GM19452 (cell line): ENCODE data around the gene ETS1.
"Not testable (repeated sequence)": the region's sequence is repeated elsewhere in the genome, so short reads cannot be mapped to it uniquely, and the experiment has no call there.

ENCODE experiments used
- ATAC-seq: cut with Tn5 transposase; IDR thresholded peaks from one replicate; pipeline ENCODE4 v1.9.1; 2021; ENCODE audit not compliant: unreplicated experiment

Gene ETS1

DNA sequence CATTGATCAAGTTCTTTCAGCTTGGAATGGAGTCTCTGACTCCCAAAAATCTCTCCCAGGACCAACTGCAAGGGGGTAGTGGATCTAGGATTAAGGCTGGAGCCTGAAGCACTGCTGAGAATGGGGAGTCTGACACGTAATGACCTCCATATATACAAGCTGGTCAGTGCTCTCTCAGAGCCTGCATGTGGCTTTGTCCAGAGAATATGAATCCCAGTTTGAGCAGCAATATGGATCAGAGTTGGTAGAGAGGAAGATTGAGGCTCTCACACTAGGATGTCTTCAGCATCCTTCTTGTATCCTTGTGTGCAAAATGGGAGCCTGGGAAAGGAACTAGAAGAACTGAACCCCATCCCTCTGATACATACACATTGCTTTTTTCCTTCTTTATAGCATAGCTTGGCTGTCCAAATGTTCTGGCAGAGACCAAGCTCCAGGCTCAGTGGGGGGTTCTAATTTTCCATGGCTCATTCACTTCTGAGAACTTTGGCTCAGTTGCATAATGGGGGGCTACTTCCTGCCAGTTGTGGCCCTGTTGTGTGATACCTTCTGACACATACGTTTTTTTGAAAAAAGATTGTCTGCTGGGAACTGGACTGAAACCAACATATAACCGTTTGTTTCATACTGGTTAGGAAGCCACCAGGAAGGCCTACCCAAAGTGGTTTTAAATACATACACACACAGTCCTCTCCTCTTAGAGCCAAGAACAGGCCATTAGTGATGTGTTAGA, 138.2 kb downstream of the ETS1 start:
- ATAC-seq, result no peak

DNA sequence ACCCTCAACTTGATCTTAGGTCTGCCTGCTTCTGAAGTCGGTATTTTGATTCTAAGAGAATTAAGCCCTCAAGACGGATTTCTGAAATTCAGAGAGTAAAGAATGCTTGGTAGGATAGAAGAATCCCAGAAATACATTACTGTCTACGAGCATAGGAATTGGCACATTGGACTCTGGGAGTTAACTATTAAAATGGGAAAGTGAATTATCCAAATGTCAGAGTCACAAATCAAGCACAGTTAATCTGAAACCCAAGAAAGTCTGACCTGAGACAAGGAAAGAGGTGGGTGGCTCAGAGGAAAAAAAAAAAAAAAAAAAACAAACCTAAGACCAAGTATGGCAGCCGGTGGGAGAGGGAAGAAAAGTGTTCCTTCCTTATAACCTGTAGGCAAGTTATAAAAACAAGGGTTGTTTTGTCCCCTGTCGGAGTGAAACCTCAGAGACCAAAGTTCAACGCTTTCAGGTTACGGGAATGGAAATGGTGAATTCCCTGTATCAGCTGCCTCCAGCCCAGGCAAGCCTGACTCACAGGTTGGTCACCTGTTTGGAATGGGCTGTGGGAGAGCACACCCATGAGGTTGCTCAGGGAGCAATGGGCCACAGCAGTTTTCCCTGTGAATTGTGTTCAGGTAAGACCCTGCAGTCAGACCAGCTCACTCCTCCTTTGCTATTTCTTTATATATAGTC, 139.0 kb downstream of the ETS1 start:
- ATAC-seq, result no peak

DNA sequence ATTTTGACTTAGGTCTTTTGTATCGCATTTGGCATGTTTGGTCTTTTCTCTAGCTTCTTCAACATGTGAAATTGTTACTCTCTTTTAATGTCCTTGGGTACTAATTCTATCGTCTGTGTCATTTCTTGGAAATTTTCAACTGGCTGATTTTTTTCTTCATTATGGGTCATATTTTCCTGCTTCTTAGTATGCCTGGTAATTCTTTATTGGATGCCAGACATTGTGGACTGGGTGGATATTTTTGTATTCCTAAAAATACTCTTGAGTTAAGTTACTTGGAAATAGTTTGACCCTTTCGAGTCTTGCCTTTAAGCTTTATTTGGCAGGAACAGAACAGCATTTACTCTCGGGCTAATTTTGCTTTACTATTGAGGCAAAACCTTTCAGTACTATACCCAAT, 140.1 kb downstream of the ETS1 start:
- no peak for ATAC-seq

DNA sequence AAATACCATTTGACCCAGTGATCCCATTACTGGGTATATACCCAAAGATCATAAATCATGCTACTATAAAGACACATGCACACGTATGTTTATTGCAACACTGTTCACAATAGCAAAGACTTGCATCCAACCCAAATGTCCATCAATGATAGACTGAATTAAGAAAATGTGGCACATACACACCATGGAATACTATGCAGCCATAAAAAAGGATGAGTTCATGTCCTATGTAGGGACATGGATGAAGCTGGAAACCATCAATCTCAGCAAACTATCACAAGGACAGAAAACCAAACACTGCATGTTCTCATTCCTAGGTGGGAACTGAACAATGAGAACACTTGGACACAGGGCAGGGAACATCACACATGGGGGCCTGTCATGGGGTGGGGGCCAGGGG, 141.4 kb downstream of the ETS1 start:
- ATAC-seq, result not testable (repeated sequence)

DNA sequence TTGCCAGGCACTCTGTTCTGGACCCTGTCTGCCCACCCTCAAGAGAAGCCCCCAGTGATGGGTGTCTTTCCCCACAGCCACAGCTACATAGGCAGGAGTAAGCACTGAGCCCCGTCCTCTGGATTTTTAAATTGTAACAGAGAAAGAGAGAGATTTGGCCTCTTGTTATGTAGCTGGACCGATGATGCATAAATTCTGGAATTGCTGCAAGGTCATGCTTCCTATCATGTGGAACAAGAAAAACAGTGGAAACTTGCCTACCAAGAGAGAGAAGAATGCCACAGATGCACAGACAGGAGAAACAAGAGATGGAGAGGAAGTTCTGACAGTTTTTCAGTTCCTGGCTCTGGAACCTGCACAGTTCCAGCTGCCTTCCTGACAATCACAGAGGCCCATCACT, 150.2 kb downstream of the ETS1 start:
- ATAC-seq, result no peak

DNA sequence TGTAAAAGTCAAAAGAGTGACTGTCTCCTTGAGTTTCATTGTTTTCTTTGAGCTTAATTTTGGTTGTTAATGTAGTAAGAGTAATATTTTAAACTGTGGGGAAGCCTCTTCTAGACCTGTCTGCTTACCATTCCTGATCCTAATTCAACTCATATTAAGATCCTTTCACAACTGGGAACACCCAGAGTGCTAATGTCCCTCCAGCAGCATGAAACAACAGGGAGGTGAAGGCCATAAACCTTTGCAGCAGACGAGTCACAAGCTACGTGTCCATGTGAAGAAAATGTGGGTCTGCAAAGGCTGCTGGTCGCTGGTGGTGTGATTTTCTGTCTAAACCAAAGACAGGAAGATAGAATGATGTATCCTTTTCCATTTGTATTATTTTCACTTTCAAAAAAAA, 152.5 kb downstream of the ETS1 start:
- no peak for ATAC-seq

DNA sequence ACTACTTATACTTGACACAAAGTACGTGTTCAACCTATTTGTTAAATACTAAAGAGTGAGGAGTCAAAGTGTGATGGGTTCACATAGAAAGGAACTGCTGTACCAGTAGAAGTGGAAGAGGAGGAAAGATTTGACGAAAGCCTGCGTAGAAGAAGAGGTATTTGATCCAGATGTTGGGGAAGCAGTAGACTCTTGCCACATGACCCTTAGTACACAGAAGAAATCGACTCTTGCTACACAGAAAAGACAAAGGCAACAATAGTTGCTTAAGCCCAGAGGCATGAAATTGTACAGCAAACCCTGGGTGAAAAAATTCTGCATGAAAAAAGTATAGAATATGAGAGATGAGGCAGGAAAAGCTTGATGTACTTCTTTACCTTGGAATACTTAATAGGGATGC, 152.9 kb downstream of the ETS1 start:
- ATAC-seq, result no peak

DNA sequence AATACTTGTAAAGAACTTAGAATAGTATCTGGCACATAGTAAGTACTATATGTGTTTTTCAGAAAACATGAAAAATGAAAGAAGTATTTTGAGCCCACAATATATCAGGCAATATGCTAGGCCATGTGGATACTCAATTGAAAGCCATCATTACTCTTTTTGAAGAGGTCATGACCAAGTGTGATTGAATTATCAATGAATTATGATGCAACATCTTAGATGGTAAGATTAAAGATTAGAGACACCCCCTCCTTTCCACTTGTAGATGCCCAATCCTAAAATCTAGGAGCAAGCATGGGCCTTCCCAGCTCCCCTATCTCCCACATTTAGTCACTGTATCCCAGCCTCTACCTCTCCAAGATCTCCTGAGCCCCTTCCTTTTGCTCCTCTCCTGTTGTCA, 154.4 kb downstream of the ETS1 start:
- no peak for ATAC-seq

DNA sequence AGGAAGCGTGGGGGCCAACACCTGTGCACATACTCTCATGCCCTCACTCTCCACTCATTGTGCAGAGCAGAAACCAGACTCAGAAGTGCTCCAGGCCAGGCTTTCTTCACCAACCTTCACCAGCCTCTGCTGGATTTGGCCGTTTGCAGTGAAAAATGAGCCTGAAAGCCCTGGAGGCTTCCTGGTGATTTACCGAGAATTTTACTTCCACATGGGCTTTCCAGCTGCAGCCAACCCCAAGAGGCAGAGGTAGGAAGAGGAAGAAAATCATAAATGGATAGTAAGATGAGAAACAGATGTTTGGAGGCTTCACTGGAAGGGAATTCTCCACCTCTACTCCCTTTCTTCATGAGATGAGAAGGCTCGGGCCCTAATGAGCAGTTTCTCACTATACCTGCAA, 155.4 kb downstream of the ETS1 start:
- no peak for ATAC-seq

DNA sequence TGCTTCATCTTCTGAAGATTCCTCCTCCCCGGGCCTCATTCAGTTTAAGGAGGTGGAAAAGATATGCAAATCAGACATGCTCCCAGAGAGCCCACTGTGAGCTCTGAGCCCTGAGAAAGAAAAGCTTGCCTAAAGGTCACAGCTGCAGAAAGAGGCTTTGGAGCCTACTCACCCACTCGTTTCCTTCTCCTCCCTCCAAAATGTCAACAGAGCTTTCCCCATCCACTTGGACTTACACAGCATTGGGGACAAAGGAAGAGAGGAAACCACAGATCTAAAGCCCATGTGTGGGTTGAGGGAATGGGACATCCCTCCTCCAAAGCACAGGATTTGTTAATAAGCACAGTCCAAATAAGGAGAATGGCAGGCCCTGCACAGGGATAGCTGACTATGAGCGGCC, 158.4 kb downstream of the ETS1 start:
- ATAC-seq, result no peak

DNA sequence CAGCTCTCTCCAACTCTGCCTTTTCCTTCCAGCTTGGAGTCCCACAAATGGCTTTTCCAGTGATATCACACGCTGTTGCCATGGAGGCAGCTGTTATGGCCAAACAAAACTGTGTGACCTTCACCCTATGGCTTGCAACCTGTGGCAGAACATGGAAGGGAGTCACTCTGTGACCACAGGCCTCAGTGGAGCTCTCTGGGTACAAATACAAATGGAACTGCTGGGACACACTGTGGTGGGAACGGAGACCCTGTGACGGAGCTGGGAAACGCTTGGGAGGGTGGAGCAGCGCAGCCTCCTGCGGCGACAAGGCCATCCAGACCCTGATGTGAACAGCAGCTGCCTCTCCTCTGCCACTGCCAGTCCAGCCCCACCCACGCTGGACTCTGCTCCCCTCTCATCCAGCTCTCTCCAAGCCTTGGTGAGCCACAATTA, 162.5 kb downstream of the ETS1 start:
- no peak for ATAC-seq

DNA sequence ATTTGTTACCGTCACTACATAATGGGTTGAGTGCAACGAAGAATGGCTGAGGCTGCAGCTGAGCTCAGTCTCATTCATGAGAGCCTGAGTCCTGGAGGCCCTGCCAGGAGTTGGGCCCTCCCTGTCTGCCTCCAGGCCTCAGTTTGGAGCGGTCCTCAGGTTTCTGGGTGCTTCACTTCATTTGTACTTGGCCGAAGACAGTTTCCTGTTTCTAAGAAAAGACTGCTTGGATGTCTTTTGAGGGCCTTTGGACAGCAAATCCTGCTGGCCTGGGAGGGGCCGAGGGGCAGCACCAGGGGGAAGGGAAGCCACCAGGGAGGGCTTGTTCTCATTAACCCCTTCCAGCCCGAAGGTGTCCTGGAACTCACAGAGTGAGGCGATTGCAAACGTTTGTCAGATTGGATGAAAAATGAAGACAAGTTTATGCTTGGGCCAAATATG, 163.1 kb downstream of the ETS1 start:
- ATAC-seq, result no peak

DNA sequence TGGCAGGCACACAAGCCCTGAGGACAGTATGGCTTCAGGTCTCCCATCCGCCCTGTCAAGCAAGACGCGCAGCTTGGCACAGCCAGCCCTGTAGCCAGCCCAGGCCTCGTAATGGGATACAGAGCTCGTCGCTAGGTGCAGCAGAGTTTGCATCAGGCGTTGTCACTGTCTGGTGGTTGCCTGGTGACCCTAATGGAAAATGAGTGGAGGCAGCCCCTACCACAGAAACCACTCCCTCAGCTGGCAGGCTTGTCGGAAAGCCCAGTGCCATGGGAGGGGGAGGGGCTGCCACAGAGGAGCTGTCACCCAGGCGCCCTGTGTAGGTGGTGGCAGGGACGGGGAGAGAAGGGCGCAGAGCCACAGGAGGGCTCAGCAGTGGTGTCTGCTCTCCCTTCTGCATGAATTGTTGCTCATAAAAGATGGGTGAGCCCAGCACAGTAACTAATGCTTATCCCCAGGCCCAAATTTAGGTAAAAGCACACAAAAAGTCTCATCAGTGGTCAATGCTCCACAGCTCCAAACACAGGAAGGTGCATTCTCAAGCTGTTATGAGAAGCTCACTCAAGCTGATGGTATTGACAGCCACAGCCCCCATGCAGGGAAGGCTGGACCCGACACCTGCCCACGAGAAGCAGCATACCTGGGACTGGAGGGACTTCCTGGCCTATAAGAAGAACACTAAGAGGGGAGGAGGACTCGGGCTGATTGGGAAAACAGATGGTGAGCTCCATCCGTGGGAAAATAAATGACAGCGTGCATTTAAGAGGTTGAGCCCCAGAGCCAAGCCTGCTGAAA, 164.6 kb downstream of the ETS1 start:
- no peak for ATAC-seq

DNA sequence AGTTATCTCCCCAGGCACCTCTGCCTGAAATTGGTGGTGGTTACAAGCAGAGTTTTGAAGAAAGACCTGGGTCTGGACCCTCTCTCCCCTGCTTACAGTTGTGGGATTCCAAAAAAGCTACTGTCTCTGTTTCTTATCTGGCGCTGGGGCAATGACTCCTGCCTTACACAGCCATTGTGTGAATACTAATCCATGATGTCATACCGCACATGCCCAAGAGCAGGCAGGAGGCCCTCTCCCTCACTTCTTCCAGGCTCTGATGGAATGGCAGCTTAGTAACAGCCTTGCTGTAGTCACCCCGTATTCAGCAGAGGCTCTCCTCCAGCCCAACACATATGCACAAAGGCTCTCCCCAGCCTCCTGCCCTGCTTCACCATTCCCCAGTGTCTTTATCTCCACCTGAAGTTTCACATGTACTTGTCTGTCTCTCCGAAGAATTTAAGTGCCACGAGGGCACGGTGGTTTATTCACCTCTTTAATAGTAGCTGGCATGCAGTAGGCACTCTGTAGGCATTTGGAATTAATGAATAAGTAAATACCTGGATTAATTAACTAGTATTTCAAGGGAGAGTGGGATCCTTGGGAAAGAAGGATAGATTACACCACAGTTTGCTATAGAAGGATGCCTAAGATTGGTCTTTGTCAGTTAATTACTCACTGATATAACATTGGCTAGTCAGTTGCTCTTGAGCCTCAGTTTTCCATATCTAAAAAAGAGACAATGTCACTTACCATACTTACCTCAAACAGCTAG, 165.6 kb downstream of the ETS1 start:
- no peak for ATAC-seq

DNA sequence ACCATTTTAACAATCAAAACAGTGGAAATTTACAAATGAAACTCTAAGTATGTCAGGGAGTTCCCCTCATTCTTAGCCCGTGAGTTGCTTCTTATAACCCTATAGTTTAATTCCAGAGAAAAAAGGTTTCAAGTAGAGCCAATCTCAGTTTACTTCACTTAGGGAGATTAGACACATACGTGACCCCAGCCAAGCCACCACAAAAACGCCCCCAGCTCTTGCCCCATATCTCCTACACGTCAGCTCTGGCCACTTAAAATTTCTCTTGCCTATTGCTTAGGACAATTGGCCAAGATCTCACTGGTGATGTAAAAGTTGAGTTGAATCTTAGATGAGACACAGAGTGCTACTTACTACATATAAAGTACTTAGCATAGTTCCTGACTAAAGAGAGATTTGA, 166.4 kb downstream of the ETS1 start:
- ATAC-seq, result no peak

DNA sequence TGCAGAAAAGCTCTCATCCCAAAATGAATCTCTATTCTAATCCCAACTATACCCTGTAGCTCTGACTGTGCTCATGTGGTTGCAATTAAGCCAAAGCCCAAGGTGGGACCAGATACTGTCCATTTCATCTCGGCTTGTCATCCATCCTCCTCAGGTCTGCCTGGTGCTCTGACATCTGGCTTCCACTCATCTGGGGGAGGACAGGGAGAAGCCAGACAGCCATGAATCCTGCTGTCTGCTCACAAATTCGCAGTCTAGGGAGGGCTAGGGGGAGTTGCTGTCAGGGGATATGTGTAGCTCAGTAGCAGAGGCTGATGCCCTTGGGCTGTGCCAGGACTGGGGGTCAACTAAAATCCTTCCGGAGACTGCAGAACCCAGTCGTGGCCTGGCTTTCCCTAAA, 167.1 kb downstream of the ETS1 start:
- ATAC-seq, result no peak

DNA sequence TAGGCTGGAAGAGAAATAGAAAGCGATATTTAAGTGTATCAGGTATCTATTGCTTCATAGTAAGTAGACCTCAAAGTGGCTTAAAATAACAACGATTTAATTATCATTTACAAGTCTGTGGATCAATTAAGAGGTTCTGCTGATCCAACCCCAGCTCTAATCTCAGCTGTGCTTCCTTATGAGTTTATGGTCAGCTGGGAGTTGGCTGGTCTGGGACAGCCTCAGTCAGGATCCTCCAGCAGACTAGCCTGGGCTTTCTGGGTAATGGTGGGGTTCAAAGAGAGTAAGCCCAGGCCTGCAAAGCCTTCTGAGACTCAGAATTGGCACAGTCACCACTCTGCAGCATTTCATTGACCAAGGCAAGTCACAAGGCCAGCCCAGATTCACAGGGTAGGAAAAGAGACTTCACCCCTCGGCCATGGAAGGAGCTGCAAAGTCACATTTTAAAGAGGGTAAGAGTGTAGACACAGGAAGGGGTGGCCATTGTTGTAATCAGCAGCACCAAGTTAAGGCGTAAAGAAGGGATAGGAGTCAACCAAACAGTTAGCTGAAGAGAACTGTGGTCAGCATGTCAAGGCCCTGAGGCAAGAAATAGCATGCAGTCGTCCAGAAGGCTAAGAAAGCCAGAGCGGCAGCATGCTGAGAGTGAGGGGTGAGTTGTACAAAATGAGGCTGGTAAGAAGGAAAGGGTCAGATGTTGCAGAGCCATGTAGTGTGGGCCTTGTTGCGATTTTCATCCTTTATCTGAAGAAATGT, 168.2 kb downstream of the ETS1 start:
- no peak for ATAC-seq

DNA sequence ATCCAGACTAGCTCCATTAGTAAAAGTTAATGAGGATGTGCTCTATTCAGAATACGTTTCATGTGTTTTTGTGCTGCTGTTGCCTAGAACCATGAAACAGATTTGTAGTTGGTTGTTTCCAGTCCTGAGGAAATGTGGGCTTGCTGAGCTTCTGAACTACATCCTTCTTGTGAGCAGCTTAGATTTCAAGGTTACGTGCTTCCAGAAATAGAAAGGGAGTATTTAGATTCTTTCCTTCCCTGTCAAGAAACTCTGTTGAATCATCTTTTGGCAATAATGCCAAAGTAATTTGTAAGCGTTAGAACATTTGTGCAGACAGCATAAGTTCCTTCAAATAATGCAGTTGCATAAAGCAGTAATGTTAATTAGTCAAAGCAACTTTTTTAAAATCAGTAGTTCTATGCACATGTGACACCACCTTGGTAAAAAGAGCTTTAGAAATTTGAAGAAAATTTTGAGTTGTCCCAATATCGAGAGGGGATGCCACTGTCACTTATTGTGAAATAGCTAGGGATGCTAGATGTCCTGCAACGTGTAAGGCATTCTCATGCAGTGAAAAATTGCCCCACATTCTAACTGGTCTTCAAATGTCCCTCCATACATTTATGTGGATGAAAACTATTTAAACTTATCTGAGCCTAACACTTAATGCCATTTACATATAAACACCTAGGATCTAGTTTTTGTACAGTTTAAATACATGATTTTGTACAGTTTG, 169.6 kb downstream of the ETS1 start:
- ATAC-seq, result no peak

DNA sequence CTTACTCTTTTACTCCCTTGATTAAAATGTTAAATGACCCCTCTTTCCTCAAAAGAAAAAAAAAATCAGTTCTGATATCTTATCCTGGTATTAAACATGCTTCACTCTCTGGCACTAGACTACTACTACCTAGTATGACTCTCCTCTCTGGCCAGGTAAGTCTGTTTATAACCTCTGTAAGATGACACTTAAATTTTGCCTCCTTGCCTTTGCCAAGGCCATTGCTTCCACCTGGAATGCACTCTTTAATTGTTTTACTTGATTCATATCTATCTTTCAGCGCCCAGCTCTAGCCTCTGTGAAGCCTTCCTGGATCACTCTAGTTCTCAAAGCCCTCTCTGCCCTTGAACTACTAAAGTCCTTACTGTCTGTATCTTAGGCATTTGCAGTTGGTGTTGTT, 170.4 kb downstream of the ETS1 start:
- ATAC-seq, result no peak

DNA sequence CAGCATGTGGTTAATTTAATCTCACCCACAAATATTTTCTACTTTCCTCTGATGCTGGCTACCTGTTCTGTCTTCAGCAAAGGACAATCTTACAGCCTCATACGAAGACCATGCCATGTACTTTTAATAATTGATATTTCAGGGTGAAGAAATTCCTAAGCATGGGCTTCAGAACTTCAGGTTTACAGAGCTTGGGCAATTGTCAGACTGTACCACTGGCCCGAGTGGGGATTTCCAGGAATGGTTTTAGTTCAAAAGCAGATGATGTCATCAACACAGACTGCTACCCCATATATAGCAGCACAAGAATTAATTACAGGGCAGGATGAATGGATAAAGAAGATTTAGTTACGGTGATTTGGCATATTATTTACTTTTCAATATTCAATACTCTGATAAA, 171.8 kb downstream of the ETS1 start:
- ATAC-seq, result no peak
